Transverse colon (tissue), 4 donors: ENCODE data around the gene SRRM5.

Source experiments
- POLR2A ChIP-seq: fragments of 450-650 bp; IDR thresholded peaks from one replicate; pipeline ENCODE4 v1.6.1; 2016; ENCODE audit warnings: antibody characterized with exemption, mild to moderate bottlenecking, moderate library complexity
- POLR2AphosphoS5 ChIP-seq, 3 donors: sonication (generic); formaldehyde crosslinking; IDR thresholded peaks; one replicate each; pipeline ENCODE4 v1.6.1; 2016; ENCODE audit warnings: antibody characterized with exemption in 3 of 3
- TF ChIP-seq, protein P1 (sequence below), 5 experiments: fragments of 200-600 bp in 3 of 5; fragments of 450-650 bp in 2 of 5; sonication (generic) in 3 of 5; IDR thresholded peaks; 1 replicate in 2 of 5; 2 replicates in 3 of 5; pipeline ENCODE4 v1.5.1; 2016 to 2017; ENCODE audit warnings: antibody characterized with exemption in 5 of 5, inconsistent platforms in 3 of 5, mild to moderate bottlenecking in 2 of 5, moderate library complexity in 1 of 5

DNA sequence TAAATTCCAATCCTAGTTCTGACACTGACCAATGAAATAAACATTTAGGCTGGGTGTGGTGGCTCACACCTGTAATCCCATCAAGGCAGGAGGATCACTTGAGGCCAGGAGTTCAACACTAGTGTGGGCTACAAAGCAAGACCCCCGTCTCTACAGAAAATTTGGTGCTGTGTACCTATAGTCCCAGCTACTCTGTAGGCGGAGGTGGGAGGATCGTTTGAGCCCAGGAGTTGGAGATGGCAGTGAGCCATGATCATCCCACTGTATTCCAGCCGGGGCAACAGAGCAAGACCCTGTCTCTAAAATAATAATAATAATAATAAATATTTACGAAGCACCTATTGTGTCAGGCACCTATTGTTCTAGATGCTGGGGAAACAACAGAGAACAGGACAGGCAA is 22.6 kb upstream of the SRRM5 start:
- TF ChIP-seq, protein P1, sequence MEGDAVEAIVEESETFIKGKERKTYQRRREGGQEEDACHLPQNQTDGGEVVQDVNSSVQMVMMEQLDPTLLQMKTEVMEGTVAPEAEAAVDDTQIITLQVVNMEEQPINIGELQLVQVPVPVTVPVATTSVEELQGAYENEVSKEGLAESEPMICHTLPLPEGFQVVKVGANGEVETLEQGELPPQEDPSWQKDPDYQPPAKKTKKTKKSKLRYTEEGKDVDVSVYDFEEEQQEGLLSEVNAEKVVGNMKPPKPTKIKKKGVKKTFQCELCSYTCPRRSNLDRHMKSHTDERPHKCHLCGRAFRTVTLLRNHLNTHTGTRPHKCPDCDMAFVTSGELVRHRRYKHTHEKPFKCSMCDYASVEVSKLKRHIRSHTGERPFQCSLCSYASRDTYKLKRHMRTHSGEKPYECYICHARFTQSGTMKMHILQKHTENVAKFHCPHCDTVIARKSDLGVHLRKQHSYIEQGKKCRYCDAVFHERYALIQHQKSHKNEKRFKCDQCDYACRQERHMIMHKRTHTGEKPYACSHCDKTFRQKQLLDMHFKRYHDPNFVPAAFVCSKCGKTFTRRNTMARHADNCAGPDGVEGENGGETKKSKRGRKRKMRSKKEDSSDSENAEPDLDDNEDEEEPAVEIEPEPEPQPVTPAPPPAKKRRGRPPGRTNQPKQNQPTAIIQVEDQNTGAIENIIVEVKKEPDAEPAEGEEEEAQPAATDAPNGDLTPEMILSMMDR (IDR thresholded peaks at IDR 0.05), result no peak
- TF ChIP-seq POLR2A, result no peak
- no peak for TF ChIP-seq POLR2AphosphoS5 (IDR thresholded peaks at IDR 0.05)
